CD14-positive monocyte (primary cell): ENCODE results near the gene FBLIM1. TPM values are rescaled to one million over a fixed set of nuclear protein-coding genes. Genes with fewer than 3 reads are reported as not detected.
A peak's percentile ranks its signal among the peaks of the same experiment; 100 is the strongest.

Experiments
- DNase-seq, 3 donors: peaks; one replicate each; pipeline ENCODE4 v3.0.0-alpha.2; 2011 to 2022
- H2AFZ ChIP-seq: 2 replicates; pipeline ENCODE4 v1.6.0; 2012; ENCODE audit warnings: mild to moderate bottlenecking, low read depth, low read length, inconsistent platforms; ENCODE audit not compliant: insufficient read depth, poor library complexity, severe bottlenecking
- H3K27ac ChIP-seq, 2 donors: 1 replicate in 1 of 2; 2 replicates in 1 of 2; pipeline ENCODE4 v1.5.1; 2012 to 2013; ENCODE audit warnings: low read length in 2 of 2, control low read depth in 1 of 2, inconsistent platforms in 1 of 2, low read depth in 1 of 2, mild to moderate bottlenecking in 1 of 2
- H3K27me3 ChIP-seq, 2 donors: one replicate each; pipeline versions ENCODE4 v1.6.0 to v1.6.1; 2011 to 2013; ENCODE audit warnings: low read length in 2 of 2; ENCODE audit not compliant: control insufficient read depth in 2 of 2, insufficient read depth in 2 of 2
- H3K36me3 ChIP-seq, 2 donors: replicated peaks in 1 of 2; 1 replicate in 1 of 2; 2 replicates in 1 of 2; pipeline versions ENCODE4 v1.5.1 to v1.6.1; 2012 to 2013; ENCODE audit warnings: low read length in 2 of 2, control low read depth in 1 of 2, inconsistent platforms in 1 of 2, mild to moderate bottlenecking in 1 of 2; ENCODE audit not compliant: insufficient read depth in 2 of 2, control insufficient read depth in 1 of 2
- H3K4me1 ChIP-seq, 2 donors: 1 replicate in 1 of 2; 2 replicates in 1 of 2; pipeline versions ENCODE4 v1.5.1 to v1.6.1; 2012 to 2013; ENCODE audit warnings: low read length in 2 of 2, control low read depth in 1 of 2, inconsistent platforms in 1 of 2, mild to moderate bottlenecking in 1 of 2, moderate library complexity in 1 of 2; ENCODE audit not compliant: insufficient read depth in 2 of 2, control insufficient read depth in 1 of 2
- H3K4me2 ChIP-seq: replicated peaks from 2 replicates; pipeline ENCODE3; 2012; ENCODE audit warnings: low read length, moderate library complexity, mild to moderate bottlenecking; ENCODE audit not compliant: poor library complexity, severe bottlenecking; ENCODE audit errors: extremely low read depth
- H3K4me3 ChIP-seq, 3 experiments: fragments of 200-600 bp in 1 of 3; sonication (generic) in 1 of 3; replicated peaks in 1 of 3; 1 replicate in 2 of 3; 2 replicates in 1 of 3; pipeline ENCODE4 v1.5.1; 2011 to 2013; ENCODE audit warnings: low read length in 3 of 3, mild to moderate bottlenecking in 3 of 3, control low read depth in 2 of 3, low read depth in 2 of 3, inconsistent platforms in 1 of 3, moderate library complexity in 1 of 3
- H3K79me2 ChIP-seq: 2 replicates; pipeline ENCODE4 v1.6.0; 2012; ENCODE audit warnings: mild to moderate bottlenecking, control low read depth, inconsistent platforms, low read length, moderate library complexity; ENCODE audit not compliant: insufficient read depth
- H3K9ac ChIP-seq: 2 replicates; pipeline ENCODE4 v1.6.0; 2017; ENCODE audit warnings: low read length, mild to moderate bottlenecking; ENCODE audit not compliant: insufficient read depth, poor library complexity, severe bottlenecking
- H3K9me3 ChIP-seq, 2 donors: replicated peaks in 1 of 2; 1 replicate in 1 of 2; 2 replicates in 1 of 2; pipeline versions ENCODE4 v1.5.1 to v1.6.1; 2012 to 2013; ENCODE audit warnings: low read length in 2 of 2, control low read depth in 1 of 2; ENCODE audit not compliant: control insufficient read depth in 1 of 2, insufficient read depth in 1 of 2
- H4K20me1 ChIP-seq: 2 replicates; pipeline ENCODE4 v1.6.0; 2012; ENCODE audit warnings: mild to moderate bottlenecking, low read length, control low read depth, moderate library complexity; ENCODE audit not compliant: insufficient read depth
- H3K27ac Mint-ChIP-seq, 7 donors: one replicate each; pipeline ENCODE4 v1.8.0; 2020; ENCODE audit warnings: mild to moderate bottlenecking in 7 of 7, mixed read lengths in 7 of 7, moderate library complexity in 6 of 7, inconsistent platforms in 2 of 7
- H3K27me3 Mint-ChIP-seq, 3 donors: one replicate each; pipeline ENCODE4 v1.8.0; 2021 to 2022; ENCODE audit warnings: low read depth in 3 of 3, mild to moderate bottlenecking in 3 of 3, mixed read lengths in 3 of 3, moderate library complexity in 3 of 3, inconsistent platforms in 1 of 3
- H3K36me3 Mint-ChIP-seq, 2 donors: one replicate each; pipeline ENCODE4 v1.8.0; 2020; ENCODE audit warnings: mixed read lengths in 2 of 2, inconsistent platforms in 1 of 2, mild to moderate bottlenecking in 1 of 2
- H3K4me1 Mint-ChIP-seq: one replicate; pipeline ENCODE4 v1.8.0; 2020; ENCODE audit warnings: mild to moderate bottlenecking, mixed read lengths
- H3K4me3 Mint-ChIP-seq, 2 donors: one replicate each; pipeline ENCODE4 v1.8.0; 2020; ENCODE audit warnings: mild to moderate bottlenecking in 2 of 2, mixed read lengths in 2 of 2, moderate library complexity in 1 of 2
- H3K9me3 Mint-ChIP-seq, 7 donors: one replicate each; pipeline ENCODE4 v1.8.0; 2020 to 2022; ENCODE audit warnings: mixed read lengths in 7 of 7, mild to moderate bottlenecking in 6 of 7, moderate library complexity in 6 of 7, inconsistent platforms in 2 of 7
- WGBS: methylation state at CpG from one replicate; pipeline ENCODE4 v1.1.5; 2013; ENCODE audit warnings: missing lambda C conversion rate; ENCODE audit not compliant: insufficient coverage; 5-methylcytosine and 5-hydroxymethylcytosine counted together
- intact Hi-C, 2 donors: fragments of 100-400 bp; cut with micrococcal nuclease; formaldehyde crosslinking; loops; one replicate each; pipeline versions ENCODE4 v1.15.0 to v1.15.1; 2023
- polyA plus RNA-seq, 3 donors: library from polyadenylated mRNA; depleted of rRNA in 1 of 3; unstranded in 2 of 3; stranded (reverse) in 1 of 3; fragments of 300-500 nt in 2 of 3; fragments of >200 nt in 1 of 3; fragmentation: Illumina TruSeq in 2 of 3; gene quantifications; 1 replicate in 2 of 3; 2 replicates in 1 of 3; pipeline ENCODE4 v1.2.3, GENCODE V29; 2012 to 2021
- TF ChIP-seq, protein P1 (sequence below): fragments of 200-600 bp; IDR thresholded peaks from one replicate; pipeline ENCODE4 v1.8.0; 2022; ENCODE audit warnings: antibody characterized with exemption, mild to moderate bottlenecking

The FBLIM1 gene
- polyA plus RNA-seq, 3 donors, result not detected

DNA sequence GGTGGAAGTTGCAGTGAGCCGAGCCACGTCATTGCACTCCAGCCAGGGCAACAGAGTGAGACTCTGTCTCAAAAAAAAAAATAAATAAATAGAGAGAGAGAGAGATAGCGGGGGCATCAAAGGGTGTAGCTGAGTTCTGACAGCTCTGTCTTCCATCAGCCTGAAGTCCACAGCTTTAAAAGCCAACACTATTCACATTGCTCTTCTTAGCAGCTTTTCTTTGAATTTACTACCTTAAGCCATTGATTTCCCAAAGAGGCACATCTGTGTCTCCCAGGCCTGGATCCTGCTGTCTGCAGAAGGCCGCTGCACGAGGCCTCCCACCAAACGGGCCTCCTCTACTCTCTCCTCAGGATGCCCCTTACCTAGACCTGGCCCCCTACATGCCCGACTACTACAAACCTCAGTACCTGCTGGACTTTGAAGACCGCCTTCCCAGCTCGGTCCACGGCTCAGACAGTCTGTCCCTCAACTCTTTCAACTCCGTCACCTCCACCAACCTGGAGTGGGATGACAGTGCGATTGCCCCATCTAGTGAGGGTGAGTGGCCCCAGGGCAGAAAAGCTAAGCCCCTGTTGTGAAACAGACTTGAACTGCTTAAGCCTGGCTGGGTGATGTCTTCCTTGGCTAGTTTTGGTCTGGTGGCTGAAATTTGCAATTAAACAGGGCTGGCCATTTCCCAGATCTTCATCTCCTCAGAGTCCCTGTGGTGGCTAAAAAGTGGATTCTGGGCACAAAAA is 39.0 kb upstream of the FBLIM1 start:
- intact Hi-C loops, result no loop called here
- Mint-ChIP-seq H3K27ac (peak overlapping the region in 2 of 7 donors; percentile 70 to 84), H3K4me3 (no peak overlapping the region), H3K4me1 (no peaks in the 10 kb centered on the region), H3K9me3 (no peaks in the 10 kb centered on the region), H3K27me3 (no peaks in the 10 kb centered on the region), H3K36me3 (peaks cover 65 to 89% of the 10 kb centered on the region in 2 donors)
- TF ChIP-seq, protein P1, sequence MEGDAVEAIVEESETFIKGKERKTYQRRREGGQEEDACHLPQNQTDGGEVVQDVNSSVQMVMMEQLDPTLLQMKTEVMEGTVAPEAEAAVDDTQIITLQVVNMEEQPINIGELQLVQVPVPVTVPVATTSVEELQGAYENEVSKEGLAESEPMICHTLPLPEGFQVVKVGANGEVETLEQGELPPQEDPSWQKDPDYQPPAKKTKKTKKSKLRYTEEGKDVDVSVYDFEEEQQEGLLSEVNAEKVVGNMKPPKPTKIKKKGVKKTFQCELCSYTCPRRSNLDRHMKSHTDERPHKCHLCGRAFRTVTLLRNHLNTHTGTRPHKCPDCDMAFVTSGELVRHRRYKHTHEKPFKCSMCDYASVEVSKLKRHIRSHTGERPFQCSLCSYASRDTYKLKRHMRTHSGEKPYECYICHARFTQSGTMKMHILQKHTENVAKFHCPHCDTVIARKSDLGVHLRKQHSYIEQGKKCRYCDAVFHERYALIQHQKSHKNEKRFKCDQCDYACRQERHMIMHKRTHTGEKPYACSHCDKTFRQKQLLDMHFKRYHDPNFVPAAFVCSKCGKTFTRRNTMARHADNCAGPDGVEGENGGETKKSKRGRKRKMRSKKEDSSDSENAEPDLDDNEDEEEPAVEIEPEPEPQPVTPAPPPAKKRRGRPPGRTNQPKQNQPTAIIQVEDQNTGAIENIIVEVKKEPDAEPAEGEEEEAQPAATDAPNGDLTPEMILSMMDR, result no peak
- Histone ChIP-seq H3K36me3 (peaks cover 78 to 93% of the 10 kb centered on the region in 2 donors), H3K4me2 (no peak overlapping the region), H3K9ac (no peak overlapping the region), H4K20me1 (peaks cover 63% of the 10 kb centered on the region), H3K4me3 (no peak overlapping the region), H2AFZ (no peak overlapping the region), H3K4me1 (no peaks in the 10 kb centered on the region), H3K27me3 (no peaks in the 10 kb centered on the region), H3K27ac (no peak overlapping the region), H3K79me2 (peaks cover 7% of the 10 kb centered on the region), H3K9me3 (no peaks in the 10 kb centered on the region)
- DNase-seq, result no peak
- WGBS, result 100% methylated on average over 4 of the region's 12 CpGs

DNA sequence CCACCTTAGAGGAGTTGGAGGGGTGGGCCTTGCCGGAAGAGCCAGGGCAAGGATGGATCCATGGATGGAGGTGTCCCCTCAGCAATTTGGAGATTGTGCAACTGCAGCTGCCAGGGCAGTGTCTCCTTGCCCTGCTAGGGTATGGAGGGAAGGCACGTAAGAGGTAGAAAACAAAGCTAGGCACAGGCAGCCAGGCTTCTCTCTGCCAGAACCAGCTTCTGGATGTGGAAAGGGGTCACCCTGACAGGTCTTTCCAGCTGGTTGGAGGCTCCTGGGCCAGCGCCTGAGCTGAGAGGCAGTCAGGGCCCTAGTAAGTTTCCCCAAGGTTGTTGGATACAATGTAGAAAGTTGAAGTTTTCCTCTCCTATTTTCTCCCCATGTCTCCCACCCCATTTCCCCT is 37.7 kb upstream of the FBLIM1 start:
- intact Hi-C loops, result no loop called here
- Histone ChIP-seq H3K79me2 (no peaks in the 10 kb centered on the region), H3K27me3 (no peaks in the 10 kb centered on the region), H3K4me3 (no peak overlapping the region), H3K9me3 (no peaks in the 10 kb centered on the region), H3K27ac (no peak overlapping the region), H3K4me2 (no peak overlapping the region), H2AFZ (no peak overlapping the region), H3K36me3 (peaks cover 88 to 96% of the 10 kb centered on the region in 2 donors), H3K4me1 (no peaks in the 10 kb centered on the region), H3K9ac (no peak overlapping the region), H4K20me1 (peaks cover 55% of the 10 kb centered on the region)
- peaks cover 76 to 98% of the 10 kb centered on the region in 2 donors for H3K36me3 Mint-ChIP-seq
- H3K9me3 Mint-ChIP-seq, result no peaks in the 10 kb centered on the region
- DNase-seq, result no peak
- H3K27ac Mint-ChIP-seq, result peak overlapping the region in 1 of 7 donors; percentile 58
- WGBS, result 100% methylated on average over 2 of the region's 3 CpGs
- no peaks in the 10 kb centered on the region for H3K27me3 Mint-ChIP-seq
- H3K4me3 Mint-ChIP-seq, result no peak overlapping the region
- H3K4me1 Mint-ChIP-seq, result no peaks in the 10 kb centered on the region
- TF ChIP-seq, protein P1, result no peak
